Stomach smooth muscle (tissue), 2 donors: Measurements from ENCODE around the gene SLC22A4.

Experiments
- H3K27ac ChIP-seq: one replicate; pipeline ENCODE4 v1.7.0; 2013; ENCODE audit warnings: mild to moderate bottlenecking, low read length, inconsistent platforms
- H3K27me3 ChIP-seq, 2 donors: one replicate each; pipeline ENCODE4 v1.7.0; 2013; ENCODE audit warnings: low read length in 2 of 2; ENCODE audit not compliant: insufficient read depth in 2 of 2, control insufficient read depth in 1 of 2
- H3K36me3 ChIP-seq, 2 donors: one replicate each; pipeline ENCODE4 v1.7.0; 2013; ENCODE audit warnings: low read length in 2 of 2; ENCODE audit not compliant: control insufficient read depth in 2 of 2, insufficient read depth in 2 of 2
- H3K4me1 ChIP-seq: one replicate; pipeline ENCODE4 v1.7.0; 2013; ENCODE audit warnings: low read length; ENCODE audit not compliant: control insufficient read depth, insufficient read depth
- H3K4me3 ChIP-seq, 2 donors: one replicate each; pipeline ENCODE4 v1.7.0; 2013; ENCODE audit warnings: low read length in 2 of 2
- H3K9ac ChIP-seq, 2 donors: one replicate each; pipeline ENCODE4 v1.7.0; 2013; ENCODE audit warnings: low read length in 2 of 2, mild to moderate bottlenecking in 1 of 2
- H3K9me3 ChIP-seq, 2 donors: one replicate each; pipeline ENCODE4 v1.7.0; 2013; ENCODE audit warnings: low read length in 2 of 2; ENCODE audit not compliant: control insufficient read depth in 2 of 2
- donor health status: healthy.
- donor health status: Pancreatic carcinoma.

The SLC22A4 gene

GRCh38 chr5:132358775-132359174 is 64.6 kb downstream of the SLC22A4 start:
- Histone ChIP-seq H3K4me3 (no peak overlapping the region), H3K4me1 (no peaks in the 10 kb centered on the region), H3K36me3 (peaks cover 0 to 5% of the 10 kb centered on the region in 2 donors), H3K27me3 (no peaks in the 10 kb centered on the region), H3K9ac (no peak overlapping the region), H3K9me3 (no peaks in the 10 kb centered on the region), H3K27ac (no peak overlapping the region)

DNA sequence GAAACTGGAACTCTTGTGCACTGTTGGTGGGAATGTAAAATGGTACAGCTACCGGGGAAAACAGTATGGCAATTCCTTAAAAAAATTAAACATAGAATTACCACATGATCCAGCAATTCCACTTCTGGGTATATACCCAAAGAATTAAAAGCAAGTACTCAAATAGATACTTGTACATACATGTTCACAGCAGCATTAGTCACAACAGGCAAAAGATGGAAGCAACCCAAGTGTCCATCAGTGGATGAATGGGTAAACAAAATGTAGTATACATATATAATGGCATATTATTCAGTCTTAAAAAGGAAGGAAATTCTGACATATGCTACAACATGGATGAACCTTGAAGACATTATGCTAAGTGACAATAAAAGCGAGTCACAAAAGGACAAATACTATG is 67.9 kb downstream of the SLC22A4 start:
- H3K9me3 ChIP-seq = no peaks in the 10 kb centered on the region
- no peaks in the 10 kb centered on the region for H3K27me3 ChIP-seq
- H3K9ac ChIP-seq = no peak overlapping the region
- no peak overlapping the region for H3K4me3 ChIP-seq
- peaks cover 7 to 8% of the 10 kb centered on the region in 2 donors for H3K36me3 ChIP-seq
- no peaks in the 10 kb centered on the region for H3K4me1 ChIP-seq
- no peak overlapping the region for H3K27ac ChIP-seq

DNA sequence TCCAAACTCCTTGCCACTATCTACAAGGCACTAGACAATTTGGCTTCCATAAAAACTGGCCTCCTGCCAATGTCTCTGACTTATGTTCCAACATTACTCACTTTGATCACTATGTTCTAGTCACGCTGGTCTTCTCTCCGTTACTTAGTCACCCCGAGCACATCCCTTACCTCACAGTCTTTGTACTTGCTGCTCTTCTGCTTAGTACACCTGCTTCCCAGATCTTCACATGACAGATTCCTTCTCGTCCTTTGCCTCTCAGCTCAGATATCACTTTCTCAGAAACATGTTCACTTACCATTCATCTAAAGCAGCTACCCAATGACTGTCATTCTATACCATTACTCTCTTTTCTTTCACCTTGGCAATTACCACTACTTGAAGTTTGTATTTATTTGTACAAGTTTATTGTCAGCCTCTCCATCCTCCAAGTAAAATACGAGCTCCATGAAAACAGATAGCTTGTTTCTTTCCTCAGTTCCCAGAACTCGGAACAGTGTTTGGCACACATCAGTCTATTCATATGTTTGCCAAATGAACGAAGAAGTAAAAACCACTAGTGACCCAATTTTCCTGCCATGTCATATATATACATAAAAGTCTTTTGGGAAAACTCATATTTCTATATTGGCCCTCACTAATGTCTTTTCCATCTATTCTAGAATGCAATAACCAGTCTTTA is 69.4 kb downstream of the SLC22A4 start:
- Histone ChIP-seq H3K9me3 (no peaks in the 10 kb centered on the region), H3K4me3 (no peak overlapping the region), H3K36me3 (peaks cover 7 to 8% of the 10 kb centered on the region in 2 donors), H3K27me3 (no peaks in the 10 kb centered on the region), H3K4me1 (no peaks in the 10 kb centered on the region), H3K9ac (peak overlapping the region in 1 of 2 donors; percentile 10), H3K27ac (no peak overlapping the region)

DNA sequence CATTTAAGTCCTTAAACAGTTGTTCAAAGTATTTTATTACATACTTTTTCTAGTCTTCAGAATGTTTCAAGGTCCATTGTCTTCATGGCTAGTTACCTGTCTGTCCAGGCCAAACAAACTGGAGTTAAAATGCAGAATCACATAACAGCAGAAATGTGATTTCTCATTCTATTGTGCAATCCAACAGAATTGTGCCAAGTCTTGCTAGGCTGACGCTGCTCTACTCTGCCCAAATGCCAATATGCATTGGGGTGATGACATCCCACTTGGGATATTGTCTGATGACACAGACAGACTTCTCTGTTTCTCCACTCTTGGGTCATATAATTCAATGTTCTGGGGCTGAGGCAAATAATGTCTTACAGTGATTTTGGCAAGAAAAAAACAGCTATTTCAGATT is 70.1 kb downstream of the SLC22A4 start:
- H3K27ac ChIP-seq = no peak overlapping the region
- peaks cover 6 to 7% of the 10 kb centered on the region in 2 donors for H3K36me3 ChIP-seq
- no peaks in the 10 kb centered on the region for H3K27me3 ChIP-seq
- H3K4me3 ChIP-seq = no peak overlapping the region
- no peaks in the 10 kb centered on the region for H3K9me3 ChIP-seq
- no peak overlapping the region for H3K9ac ChIP-seq
- no peaks in the 10 kb centered on the region for H3K4me1 ChIP-seq

DNA sequence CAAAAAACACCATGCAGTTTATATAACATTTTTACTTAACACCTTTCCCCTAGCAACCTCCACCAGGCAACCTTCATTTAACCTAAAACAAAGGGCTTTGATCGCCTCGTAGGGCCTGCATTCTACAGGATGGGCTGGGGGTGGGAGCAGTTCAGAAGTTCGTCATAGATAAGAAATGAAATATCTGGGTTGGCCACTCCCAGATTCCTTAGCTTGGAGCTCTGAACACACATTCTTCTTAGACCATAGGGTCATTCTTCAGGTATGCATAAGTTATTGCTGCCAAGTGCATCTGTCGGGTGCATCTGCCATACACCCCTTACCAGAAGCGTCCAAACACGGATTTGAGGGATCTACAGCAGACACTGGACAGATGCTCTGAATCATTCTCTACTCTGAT is 71.0 kb downstream of the SLC22A4 start:
- no peaks in the 10 kb centered on the region for H3K9me3 ChIP-seq
- H3K4me3 ChIP-seq = no peak overlapping the region
- peaks cover 5% of the 10 kb centered on the region for H3K4me1 ChIP-seq
- no peaks in the 10 kb centered on the region for H3K27me3 ChIP-seq
- H3K9ac ChIP-seq = no peak overlapping the region
- H3K27ac ChIP-seq = no peak overlapping the region
- peaks cover 3 to 7% of the 10 kb centered on the region in 2 donors for H3K36me3 ChIP-seq

DNA sequence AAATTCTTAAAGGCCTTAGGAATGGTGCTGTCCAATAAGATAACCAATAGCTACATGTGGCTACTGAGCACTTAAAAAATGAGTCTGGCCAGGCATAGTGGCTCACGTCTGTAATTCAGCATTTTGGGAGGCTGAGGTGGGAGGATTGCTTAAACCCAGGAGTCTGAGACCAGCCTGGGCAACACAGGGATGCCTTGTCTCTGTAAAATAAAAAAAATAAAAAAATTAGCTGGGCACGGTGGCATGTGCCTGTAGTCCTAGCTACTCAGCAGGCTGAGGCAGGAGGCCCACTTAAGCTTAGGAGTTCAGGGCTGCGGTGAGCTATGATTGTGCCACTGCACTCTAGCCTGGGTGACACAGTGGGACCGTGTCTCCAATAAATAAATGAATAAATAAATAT is 74.0 kb downstream of the SLC22A4 start:
- Histone ChIP-seq H3K27me3 (no peaks in the 10 kb centered on the region), H3K9ac (no peak overlapping the region), H3K9me3 (no peaks in the 10 kb centered on the region), H3K4me3 (no peak overlapping the region), H3K27ac (no peak overlapping the region), H3K36me3 (peaks cover 3 to 7% of the 10 kb centered on the region in 2 donors), H3K4me1 (peaks cover 19% of the 10 kb centered on the region)

DNA sequence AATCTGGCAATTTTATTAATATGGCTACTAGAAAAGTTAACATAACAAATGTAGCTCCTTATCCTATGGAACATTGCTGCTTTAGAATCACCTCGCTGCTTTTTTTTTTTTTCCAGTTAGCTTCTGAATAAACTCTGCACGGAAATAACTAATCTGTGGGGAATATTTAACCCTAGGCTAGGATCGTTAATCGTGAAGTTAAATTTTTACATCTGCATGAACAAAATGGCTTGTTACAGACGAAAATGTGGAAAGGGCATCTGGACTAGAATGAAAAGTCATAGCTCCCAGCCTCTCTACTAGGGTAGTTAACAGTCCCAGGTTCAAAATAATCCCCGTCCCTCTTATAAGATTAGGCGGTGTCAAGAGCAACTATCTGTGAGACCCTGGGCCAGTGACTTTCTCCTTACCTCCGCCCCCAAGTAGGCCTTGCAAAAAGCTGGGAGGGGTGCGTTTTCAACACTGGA is 74.8 kb downstream of the SLC22A4 start:
- Histone ChIP-seq H3K9ac (peak overlapping the region; percentile 88 to 89), H3K9me3 (no peaks in the 10 kb centered on the region), H3K27me3 (no peaks in the 10 kb centered on the region), H3K27ac (peak overlapping the region; percentile 55), H3K4me3 (peak overlapping the region; percentile 65 to 86), H3K36me3 (peaks cover 3 to 7% of the 10 kb centered on the region in 2 donors), H3K4me1 (peaks cover 19% of the 10 kb centered on the region)

GRCh38 chr5:132369474-132370180 is 75.4 kb downstream of the SLC22A4 start, which contains the start of gene SLC22A5:
TSS of gene SLC22A5 (plus strand) at chr5:132369710. CDS start at chr5:132369973, 263 bp downstream.
- Histone ChIP-seq H3K9me3 (no peaks in the 10 kb centered on the region), H3K9ac (peak within 1 kb of the TSS; percentile 88 to 89), H3K36me3 (peaks cover 0 to 2% of the 10 kb centered on the region in 2 donors), H3K27me3 (no peaks in the 10 kb centered on the region), H3K27ac (peak within 1 kb of the TSS; percentile 55), H3K4me3 (peak within 1 kb of the TSS; percentile 65 to 86), H3K4me1 (peaks cover 19% of the 10 kb centered on the region)

GRCh38 chr5:132370181-132370970 is 76.2 kb downstream of the SLC22A4 start:
- H3K4me3 ChIP-seq = peak overlapping the region; percentile 65 to 86
- no peaks in the 10 kb centered on the region for H3K9me3 ChIP-seq
- peaks cover 19% of the 10 kb centered on the region for H3K4me1 ChIP-seq
- peak overlapping the region; percentile 55 for H3K27ac ChIP-seq
- peaks cover 0 to under 1% of the 10 kb centered on the region in 2 donors for H3K36me3 ChIP-seq
- no peaks in the 10 kb centered on the region for H3K27me3 ChIP-seq
- peak overlapping the region; percentile 88 to 89 for H3K9ac ChIP-seq

DNA sequence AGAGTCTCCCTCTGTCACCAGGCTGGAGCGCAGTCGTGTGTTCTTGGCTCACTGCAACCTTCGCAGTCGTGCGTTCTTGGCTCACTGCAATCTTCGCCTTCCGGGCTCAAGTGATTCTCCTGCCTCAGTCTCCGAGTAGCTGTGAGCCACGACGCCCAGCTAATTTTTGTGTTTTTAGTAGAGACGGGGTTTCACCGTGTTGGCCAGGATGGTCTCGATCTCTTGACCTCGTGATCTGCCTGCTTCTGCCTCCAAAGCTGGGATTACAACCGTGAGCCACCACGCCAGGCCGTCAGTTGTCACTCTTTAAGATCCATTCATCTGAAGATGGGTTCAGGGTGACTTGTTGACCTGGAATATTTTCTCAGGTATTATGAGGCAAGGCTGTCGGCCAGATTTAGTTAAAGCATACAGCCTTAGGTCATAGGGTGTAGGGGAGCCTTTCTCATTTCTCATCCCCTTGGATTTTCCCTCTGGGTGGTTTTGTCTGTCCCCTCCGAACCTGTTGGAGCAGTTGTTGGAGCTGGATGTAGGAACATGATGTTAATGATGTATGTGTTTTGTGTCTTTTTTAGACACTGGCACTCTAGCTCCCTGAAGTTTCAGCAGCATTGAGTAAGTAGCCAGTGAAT is 76.9 kb downstream of the SLC22A4 start:
- Histone ChIP-seq H3K9ac (no peak overlapping the region), H3K9me3 (no peaks in the 10 kb centered on the region), H3K36me3 (no peaks in the 10 kb centered on the region), H3K4me3 (peak overlapping the region; percentile 65 to 86), H3K4me1 (peaks cover 19% of the 10 kb centered on the region), H3K27me3 (no peaks in the 10 kb centered on the region), H3K27ac (no peak overlapping the region)
